Muscle layer of colon (tissue), 2 donors: ENCODE measurements around the gene TMEM190.

Experiments
- H3K27ac ChIP-seq: one replicate; pipeline ENCODE4 v1.7.0; 2013; ENCODE audit warnings: low read depth, mild to moderate bottlenecking, low read length, moderate library complexity
- H3K27me3 ChIP-seq, 2 donors: one replicate each; pipeline ENCODE4 v1.7.0; 2013; ENCODE audit warnings: low read length in 2 of 2, mild to moderate bottlenecking in 2 of 2; ENCODE audit not compliant: insufficient read depth in 2 of 2, control insufficient read depth in 1 of 2
- H3K36me3 ChIP-seq: one replicate; pipeline ENCODE4 v1.7.0; 2013; ENCODE audit warnings: mild to moderate bottlenecking, low read length; ENCODE audit not compliant: insufficient read depth
- H3K4me1 ChIP-seq: one replicate; pipeline ENCODE4 v1.7.0; 2013; ENCODE audit warnings: mild to moderate bottlenecking, low read length; ENCODE audit not compliant: insufficient read depth
- H3K4me3 ChIP-seq, 2 donors: one replicate each; pipeline ENCODE4 v1.7.0; 2013; ENCODE audit warnings: low read length in 2 of 2, low read depth in 1 of 2, mild to moderate bottlenecking in 1 of 2, moderate library complexity in 1 of 2
- H3K9ac ChIP-seq: one replicate; pipeline ENCODE4 v1.7.0; 2013; ENCODE audit warnings: low read length
- H3K9me3 ChIP-seq: one replicate; pipeline ENCODE4 v1.7.0; 2013; ENCODE audit warnings: mild to moderate bottlenecking, low read length
- donor health status: abdominal sarcoma.
- donor health status: Adenocarcinoma of cecum.

Gene TMEM190

GRCh38 chr19:55353803-55354697 is 22.6 kb upstream of the TMEM190 start:
- Histone ChIP-seq H3K36me3 (no peaks in the 10 kb centered on the region), H3K27ac (no peak overlapping the region), H3K4me1 (peaks cover 8% of the 10 kb centered on the region), H3K9me3 (no peaks in the 10 kb centered on the region), H3K27me3 (peaks cover 29 to 51% of the 10 kb centered on the region in 2 donors), H3K4me3 (peak overlapping the region in 1 of 2 donors; percentile 14), H3K9ac (no peak overlapping the region)

- H3K27me3 ChIP-seq: peaks cover 29 to 51% of the 10 kb centered on the region in 2 donors
- peaks cover 8% of the 10 kb centered on the region for H3K4me1 ChIP-seq
- peak within 1 kb of the TSS in 1 of 2 donors; percentile 14 for H3K4me3 ChIP-seq
- H3K9ac ChIP-seq: no peak within 1 kb of the TSS
- no peaks in the 10 kb centered on the region for H3K36me3 ChIP-seq
- no peaks in the 10 kb centered on the region for H3K9me3 ChIP-seq
- H3K27ac ChIP-seq: no peak within 1 kb of the TSS
Observed at GRCh38 chr19:55354698-55355212, 21.9 kb upstream of the TMEM190 start, which contains the start of gene COX6B2. Gene COX6B2, minus strand, starts transcription at chr19:55354719. Its CDS starts 198 bp downstream, at chr19:55354521.

GRCh38 chr19:55355213-55355821 is 21.3 kb upstream of the TMEM190 start:
- Histone ChIP-seq H3K9ac (no peak overlapping the region), H3K9me3 (no peaks in the 10 kb centered on the region), H3K27ac (no peak overlapping the region), H3K36me3 (no peaks in the 10 kb centered on the region), H3K4me1 (peaks cover 8% of the 10 kb centered on the region), H3K4me3 (no peak overlapping the region), H3K27me3 (peaks cover 29 to 51% of the 10 kb centered on the region in 2 donors)

DNA sequence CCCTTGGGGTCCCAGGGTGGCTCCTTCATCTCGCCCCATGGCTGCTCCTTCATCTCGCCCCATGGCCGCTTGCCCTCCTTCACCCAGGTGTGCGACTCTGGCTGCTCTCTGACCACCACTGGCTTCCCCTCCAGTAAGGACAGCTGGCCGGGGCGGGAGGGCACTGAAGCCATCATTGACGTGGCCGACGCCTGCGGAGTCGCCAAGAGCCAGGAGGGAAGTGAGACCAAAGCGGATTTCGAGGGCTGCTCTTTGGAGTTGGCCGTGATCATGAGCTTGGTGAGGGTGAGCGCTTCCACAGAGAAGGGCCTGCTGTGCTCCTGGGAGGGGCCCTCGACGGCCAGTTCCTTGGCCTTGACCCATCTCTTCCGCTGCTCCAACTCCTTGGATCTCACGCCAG is 18.1 kb upstream of the TMEM190 start:
- H3K27me3 ChIP-seq: peaks cover 4 to 33% of the 10 kb centered on the region in 2 donors
- peaks cover 3% of the 10 kb centered on the region for H3K4me1 ChIP-seq
- H3K4me3 ChIP-seq: no peak overlapping the region
- no peaks in the 10 kb centered on the region for H3K9me3 ChIP-seq
- H3K36me3 ChIP-seq: no peaks in the 10 kb centered on the region
- H3K9ac ChIP-seq: no peak overlapping the region
- no peak overlapping the region for H3K27ac ChIP-seq

- Histone ChIP-seq H3K27me3 (peaks cover 0 to 25% of the 10 kb centered on the region in 2 donors), H3K4me3 (no peak overlapping the region), H3K36me3 (no peaks in the 10 kb centered on the region), H3K9me3 (no peaks in the 10 kb centered on the region), H3K9ac (no peak overlapping the region), H3K4me1 (no peaks in the 10 kb centered on the region), H3K27ac (no peak overlapping the region)
Observed at GRCh38 chr19:55358943-55359908, 17.4 kb upstream of the TMEM190 start.

DNA sequence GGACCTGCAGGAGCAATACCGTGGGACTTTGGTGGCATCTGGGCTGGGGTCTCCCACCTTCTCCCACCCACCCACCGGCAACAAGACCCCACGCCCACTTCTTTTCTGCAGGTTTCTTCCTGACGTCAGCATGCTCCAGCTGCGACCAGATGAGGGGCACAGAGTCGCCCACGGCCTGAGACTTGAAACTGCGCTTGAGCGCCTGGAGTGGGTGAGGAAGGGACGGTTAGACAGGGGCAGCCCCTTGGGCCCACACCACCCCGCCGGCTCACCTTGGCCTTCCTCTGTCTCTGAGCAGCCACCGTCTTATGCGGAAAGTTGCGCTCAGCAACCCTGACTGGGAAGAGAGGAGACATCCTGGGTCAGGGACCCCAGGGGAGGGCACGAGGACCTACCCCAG is 15.7 kb upstream of the TMEM190 start:
- H3K9ac ChIP-seq: no peak overlapping the region
- no peaks in the 10 kb centered on the region for H3K4me1 ChIP-seq
- no peak overlapping the region for H3K27ac ChIP-seq
- H3K27me3 ChIP-seq: peaks cover 0 to 11% of the 10 kb centered on the region in 2 donors
- H3K9me3 ChIP-seq: no peaks in the 10 kb centered on the region
- no peak overlapping the region for H3K4me3 ChIP-seq
- no peaks in the 10 kb centered on the region for H3K36me3 ChIP-seq

DNA sequence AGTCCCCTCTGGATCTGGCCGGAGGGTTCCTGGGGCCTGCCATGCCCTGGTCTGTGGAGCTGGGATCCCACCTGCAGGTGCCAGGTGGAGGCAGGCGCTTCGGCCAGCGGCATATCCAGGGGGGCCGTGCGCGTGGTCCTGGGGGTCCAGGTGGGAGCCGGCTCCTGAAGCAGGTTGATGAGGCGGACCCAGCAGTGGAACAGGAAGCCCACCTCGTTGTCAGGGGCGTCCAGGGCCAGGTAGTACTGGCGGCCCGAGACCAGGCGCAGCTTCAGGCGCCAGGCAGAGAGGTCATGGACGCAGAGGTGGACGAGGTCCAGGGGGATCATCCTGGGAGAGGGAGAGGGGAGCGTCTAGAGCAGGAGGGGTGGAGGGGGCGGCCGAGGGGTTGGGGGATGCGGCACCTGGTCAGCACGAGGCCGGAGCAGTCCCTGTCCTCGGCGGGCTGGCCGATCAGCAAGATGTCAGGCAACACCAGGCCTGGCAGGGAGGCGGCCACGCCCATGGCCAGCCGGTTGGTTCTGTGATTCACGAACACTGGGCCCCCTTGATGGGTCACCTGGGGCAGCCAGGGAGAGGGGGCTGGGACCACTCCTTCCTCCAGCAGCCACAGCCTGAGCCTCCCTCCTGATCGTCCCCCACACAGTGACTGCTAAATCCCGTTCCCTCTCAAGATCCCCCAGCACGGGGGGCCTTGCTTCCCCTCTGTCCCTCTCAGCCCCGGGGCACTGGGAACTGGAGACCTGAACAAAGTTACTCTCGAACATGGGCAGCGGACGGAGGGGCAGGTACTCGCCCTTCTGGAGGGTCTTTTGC is 14.2 kb upstream of the TMEM190 start:
- Histone ChIP-seq H3K9ac (no peak overlapping the region), H3K4me3 (no peak overlapping the region), H3K27me3 (peaks cover 0 to 11% of the 10 kb centered on the region in 2 donors), H3K9me3 (no peaks in the 10 kb centered on the region), H3K27ac (no peak overlapping the region), H3K4me1 (no peaks in the 10 kb centered on the region), H3K36me3 (no peaks in the 10 kb centered on the region)

DNA sequence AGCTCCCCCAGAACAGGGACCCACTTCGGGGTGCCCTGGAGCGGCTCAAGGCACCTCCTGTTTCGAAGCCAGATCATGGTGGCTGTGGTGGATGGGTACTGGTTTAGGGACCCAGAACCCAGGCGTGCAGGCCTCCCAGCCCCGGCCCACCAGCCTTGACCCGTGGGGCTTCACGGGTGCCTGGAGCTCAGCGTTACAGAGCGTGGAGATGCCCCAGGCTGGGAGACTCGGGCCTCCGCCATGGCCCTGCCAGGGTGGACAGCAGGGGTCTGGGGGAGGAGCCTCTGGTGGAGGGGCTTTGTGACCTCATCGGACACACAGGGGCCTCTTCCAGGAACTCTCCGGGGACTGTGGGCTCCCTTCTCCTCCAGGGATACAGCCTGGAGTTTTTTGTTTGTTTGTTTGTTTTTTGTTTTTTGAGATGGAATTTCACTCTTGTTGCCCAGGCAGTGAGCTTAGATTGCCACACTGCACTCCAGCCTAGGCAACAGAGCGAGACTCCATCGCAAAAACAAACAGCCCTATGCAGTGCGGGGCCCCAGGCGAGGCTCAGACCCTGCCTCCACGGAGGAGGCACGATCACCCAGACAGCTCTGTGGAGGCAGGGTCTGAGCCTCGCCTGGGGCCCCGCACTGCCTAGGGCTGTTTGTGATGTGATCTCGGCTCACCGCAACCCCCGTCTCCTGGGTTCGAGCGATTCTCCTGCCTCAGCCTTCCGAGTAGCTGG is 13.5 kb upstream of the TMEM190 start, which contains the start of gene GARIN5B:
Gene GARIN5B (minus strand): TSS at position 271 of the 727 bp plus-strand sequence. CDS start 194 bp downstream, at position 77.
- no peak within 1 kb of the TSS for H3K9ac ChIP-seq
- no peak within 1 kb of the TSS for H3K27ac ChIP-seq
- peaks cover 0 to 18% of the 10 kb centered on the region in 2 donors for H3K27me3 ChIP-seq
- H3K4me3 ChIP-seq: no peak within 1 kb of the TSS
- H3K9me3 ChIP-seq: no peaks in the 10 kb centered on the region
- H3K4me1 ChIP-seq: no peaks in the 10 kb centered on the region
- H3K36me3 ChIP-seq: no peaks in the 10 kb centered on the region

GRCh38 chr19:55365245-55365644 is 11.4 kb upstream of the TMEM190 start:
- Histone ChIP-seq H3K9ac (no peak overlapping the region), H3K4me1 (no peaks in the 10 kb centered on the region), H3K36me3 (no peaks in the 10 kb centered on the region), H3K27me3 (peaks cover 0 to 38% of the 10 kb centered on the region in 2 donors), H3K4me3 (no peak overlapping the region), H3K9me3 (no peaks in the 10 kb centered on the region), H3K27ac (no peak overlapping the region)

- Histone ChIP-seq H3K9me3 (no peaks in the 10 kb centered on the region), H3K27ac (no peak overlapping the region), H3K4me1 (no peaks in the 10 kb centered on the region), H3K4me3 (no peak overlapping the region), H3K9ac (no peak overlapping the region), H3K36me3 (no peaks in the 10 kb centered on the region), H3K27me3 (peaks cover 4 to 45% of the 10 kb centered on the region in 2 donors)
Observed at GRCh38 chr19:55365964-55366363, 10.7 kb upstream of the TMEM190 start.
